Suprapubic skin (tissue), 4 donors: ENCODE measurements around the gene TLR3. TPM values are rescaled to one million over a fixed set of nuclear protein-coding genes. Genes with fewer than 3 reads are reported as not detected.

Experiments used
- DNase-seq, 2 donors: peaks; one replicate each; pipeline ENCODE4 v3.0.0-alpha.2; 2019; ENCODE audit warnings: low spot score in 2 of 2
- H3K27ac ChIP-seq: fragments of 200-600 bp; sonication (generic); one replicate; pipeline ENCODE4 v1.5.1; 2019
- H3K27me3 ChIP-seq: fragments of 200-600 bp; sonication (generic); one replicate; pipeline ENCODE4 v1.5.1; 2019
- H3K36me3 ChIP-seq: fragments of 200-600 bp; sonication (generic); one replicate; pipeline ENCODE4 v1.5.1; 2019
- H3K4me1 ChIP-seq: fragments of 200-600 bp; sonication (generic); one replicate; pipeline ENCODE4 v1.5.1; 2019
- H3K4me3 ChIP-seq: fragments of 200-600 bp; sonication (generic); one replicate; pipeline ENCODE4 v1.5.1; 2019; ENCODE audit warnings: mild to moderate bottlenecking
- H3K9me3 ChIP-seq: fragments of 200-600 bp; sonication (generic); one replicate; pipeline ENCODE4 v1.5.1; 2019
- CTCF ChIP-seq, 2 donors: fragments of 200-600 bp in 1 of 2; fragments of 450-650 bp in 1 of 2; sonication (generic) in 1 of 2; IDR thresholded peaks; one replicate each; pipeline ENCODE4 v1.5.1; 2016 to 2019; ENCODE audit warnings: antibody characterized with exemption in 2 of 2, mild to moderate bottlenecking in 1 of 2, moderate library complexity in 1 of 2
- EP300 ChIP-seq: sonication (generic); formaldehyde crosslinking; IDR thresholded peaks from one replicate; pipeline ENCODE4 v1.6.1; 2017; ENCODE audit warnings: antibody characterized with exemption
- POLR2A ChIP-seq, 2 donors: fragments of 450-650 bp; IDR thresholded peaks; one replicate each; pipeline ENCODE4 v1.6.1; 2017; ENCODE audit warnings: antibody characterized with exemption in 2 of 2, mild to moderate bottlenecking in 2 of 2, moderate library complexity in 2 of 2
- POLR2AphosphoS5 ChIP-seq, 3 donors: sonication (generic); formaldehyde crosslinking; IDR thresholded peaks; one replicate each; pipeline ENCODE4 v1.6.1; 2017; ENCODE audit warnings: antibody characterized with exemption in 3 of 3
- WGBS: methylation state at CpG from one replicate; pipeline ENCODE4 v1.1.5; 2018; 5-methylcytosine and 5-hydroxymethylcytosine counted together
- total RNA-seq, 4 donors: library from RNA; depleted of rRNA; stranded (reverse); fragments of >200 nt; gene quantifications; one replicate each; pipeline ENCODE4 v1.1.0, GENCODE V29; 2016

The TLR3 gene
- total RNA-seq, 4 donors from 2014 or later: 3.1 to 6.1 (median 4.4) TPM

- no peaks in the 10 kb centered on the region for H3K4me1 ChIP-seq
- H3K27ac ChIP-seq: no peak overlapping the region
- H3K9me3 ChIP-seq: no peaks in the 10 kb centered on the region
- DNase-seq: no peak
- H3K27me3 ChIP-seq: no peaks in the 10 kb centered on the region
- no peak overlapping the region for H3K4me3 ChIP-seq
- H3K36me3 ChIP-seq: peaks cover 20% of the 10 kb centered on the region
- no peak for TF ChIP-seq POLR2A (IDR thresholded peaks at IDR 0.05)
- TF ChIP-seq EP300: no peak
- no peak for TF ChIP-seq POLR2AphosphoS5 (IDR thresholded peaks at IDR 0.05)
- no peak for TF ChIP-seq CTCF (IDR thresholded peaks at IDR 0.05)
- 90% methylated on average over 4 of the region's 4 CpGs for WGBS
Observed at GRCh38 chr4:186082221-186082620, 13.3 kb downstream of the TLR3 start.

GRCh38 chr4:186088523-186088922 lies 19.6 kb downstream of the TLR3 start:
- DNase-seq: no peak
- TF ChIP-seq POLR2A (IDR thresholded peaks at IDR 0.05): no peak
- no peak for TF ChIP-seq CTCF (IDR thresholded peaks at IDR 0.05)
- no peak for TF ChIP-seq EP300
- no peak for TF ChIP-seq POLR2AphosphoS5 (IDR thresholded peaks at IDR 0.05)
- Histone ChIP-seq H3K36me3 (peaks cover 2% of the 10 kb centered on the region), H3K9me3 (no peaks in the 10 kb centered on the region), H3K27ac (no peak overlapping the region), H3K27me3 (no peaks in the 10 kb centered on the region), H3K4me3 (no peak overlapping the region), H3K4me1 (no peaks in the 10 kb centered on the region)

- no peaks in the 10 kb centered on the region for H3K27me3 ChIP-seq
- no peaks in the 10 kb centered on the region for H3K36me3 ChIP-seq
- DNase-seq: no peak
- H3K27ac ChIP-seq: no peak overlapping the region
- 91% methylated on average over 17 of the region's 17 CpGs for WGBS
- no peaks in the 10 kb centered on the region for H3K9me3 ChIP-seq
- H3K4me3 ChIP-seq: no peak overlapping the region
- TF ChIP-seq POLR2A (IDR thresholded peaks at IDR 0.05) (no peak), POLR2AphosphoS5 (IDR thresholded peaks at IDR 0.05) (no peak), CTCF (IDR thresholded peaks at IDR 0.05) (no peak), EP300 (no peak)
- no peaks in the 10 kb centered on the region for H3K4me1 ChIP-seq
Observed at GRCh38 chr4:186092296-186092695, 23.3 kb downstream of the TLR3 start.

- 76% methylated on average over 13 of the region's 13 CpGs for WGBS
Observed at GRCh38 chr4:186095406-186095805, 26.4 kb downstream of the TLR3 start.

GRCh38 chr4:186096681-186097165 lies 27.8 kb downstream of the TLR3 start:
- no peak for DNase-seq
- WGBS: 78% methylated on average over 9 of the region's 9 CpGs
- Histone ChIP-seq H3K27me3 (no peaks in the 10 kb centered on the region), H3K4me1 (no peaks in the 10 kb centered on the region), H3K27ac (no peak overlapping the region), H3K4me3 (no peak overlapping the region), H3K9me3 (no peaks in the 10 kb centered on the region), H3K36me3 (no peaks in the 10 kb centered on the region)
- no peak for TF ChIP-seq POLR2A (IDR thresholded peaks at IDR 0.05)
- TF ChIP-seq EP300: no peak
- TF ChIP-seq POLR2AphosphoS5 (IDR thresholded peaks at IDR 0.05): no peak
- no peak for TF ChIP-seq CTCF (IDR thresholded peaks at IDR 0.05)

More at GRCh38 chr4:186095406-186095805, 26.4 kb downstream of the TLR3 start:
- DNase-seq: no peak
- Histone ChIP-seq H3K36me3 (no peaks in the 10 kb centered on the region), H3K4me1 (no peaks in the 10 kb centered on the region), H3K9me3 (no peaks in the 10 kb centered on the region), H3K4me3 (no peak overlapping the region), H3K27ac (no peak overlapping the region), H3K27me3 (no peaks in the 10 kb centered on the region)
- TF ChIP-seq POLR2AphosphoS5 (IDR thresholded peaks at IDR 0.05): no peak
- no peak for TF ChIP-seq POLR2A (IDR thresholded peaks at IDR 0.05)
- TF ChIP-seq CTCF (IDR thresholded peaks at IDR 0.05): no peak
